Fibroblast of gingiva (primary cell): ENCODE results near the gene SERPINB7.
"Not testable (repeated sequence)": the region's sequence is repeated elsewhere in the genome, so short reads cannot be mapped to it uniquely, and the experiment has no call there.

Experiments used
- DNase-seq: peaks from one replicate; pipeline ENCODE4 v3.0.0-alpha.2; 2011; ENCODE audit warnings: low read depth

SERPINB7 gene

GRCh38 chr18:63775166-63775730, at the start of gene SERPINB7:
TSS of gene SERPINB7 (plus strand) at chr18:63775418. CDS start at chr18:63782373, 6,955 bp downstream.
- peak; percentile 54 for DNase-seq

DNA sequence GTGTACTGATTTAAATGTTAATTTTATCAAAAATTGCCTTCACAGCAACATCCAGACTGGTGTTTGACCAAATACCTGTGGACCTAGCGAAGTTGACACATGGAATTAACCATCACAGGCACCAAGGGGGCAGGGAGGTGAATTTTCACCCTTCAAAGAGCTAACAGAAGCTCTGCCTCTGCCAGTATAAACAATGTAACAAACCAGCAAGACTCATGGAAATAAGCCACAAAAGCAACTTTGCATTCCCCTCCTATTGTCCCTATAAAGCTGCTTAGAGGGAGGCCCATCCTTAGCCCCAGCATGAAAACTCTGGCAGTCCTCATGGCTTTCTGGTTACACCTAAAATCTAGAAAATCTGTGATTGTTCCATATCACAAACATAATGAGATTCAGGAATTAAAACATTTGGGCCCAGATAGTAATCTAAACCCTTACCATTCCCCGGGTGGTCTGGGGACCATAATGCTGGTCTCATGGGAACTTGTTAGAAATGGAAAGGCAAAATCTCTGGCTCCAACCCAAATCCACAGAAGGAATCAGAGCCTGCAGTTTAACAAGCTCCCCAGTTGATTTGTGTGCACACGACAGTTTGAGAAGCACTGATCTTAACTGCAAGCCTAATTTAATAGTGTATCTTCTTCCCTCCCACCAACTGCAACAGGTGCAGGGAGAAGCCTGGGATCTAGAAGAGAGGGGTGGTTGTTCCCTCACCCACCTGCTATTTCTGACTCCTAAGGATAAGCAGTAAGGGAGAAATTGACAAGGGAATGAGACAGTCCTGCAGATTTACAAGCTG, 49.3 kb upstream of the SERPINB7 start:
- DNase-seq = no peak

GRCh38 chr18:63730773-63731172, 44.4 kb upstream of the SERPINB7 start:
- no peak for DNase-seq

DNA sequence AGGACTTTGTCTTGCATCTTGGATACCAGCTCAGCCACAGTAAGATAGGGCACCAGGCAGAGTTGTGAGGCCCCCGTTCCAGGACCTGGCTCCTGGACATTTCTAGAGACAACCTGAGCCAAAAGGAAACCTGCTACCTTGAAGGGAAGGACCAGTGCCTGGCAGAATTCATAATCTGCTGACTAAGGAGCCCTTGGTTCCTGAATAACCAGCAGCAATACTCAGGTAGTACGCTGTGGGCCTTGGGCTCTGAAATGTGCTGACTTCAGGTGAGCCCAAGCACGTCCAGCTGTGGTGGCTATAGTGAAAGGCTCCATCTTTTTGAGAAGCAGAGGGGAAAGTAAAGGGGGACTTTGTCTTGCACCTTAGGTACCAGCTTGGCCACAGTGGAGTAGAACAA, 44.0 kb upstream of the SERPINB7 start:
- DNase-seq = no peak

DNA sequence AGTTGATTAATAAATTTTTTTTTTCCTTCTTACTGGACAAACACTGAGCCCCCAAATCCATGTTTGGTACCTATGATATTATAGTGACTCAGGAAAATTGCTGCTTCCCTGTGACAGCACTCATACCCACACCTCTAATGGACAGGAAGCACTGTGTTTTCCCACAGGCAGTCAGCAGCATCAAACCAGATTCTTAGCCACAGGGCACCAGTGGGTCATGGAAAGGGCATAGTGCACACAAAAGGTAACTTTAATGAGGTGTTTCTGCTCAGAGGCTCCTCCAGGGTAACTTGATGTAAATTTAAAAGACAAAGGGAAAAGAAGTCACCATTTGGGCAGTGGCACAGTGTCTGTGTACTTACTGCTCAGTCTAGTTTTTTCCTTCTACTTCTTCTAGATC, 38.3 kb upstream of the SERPINB7 start:
- no peak for DNase-seq

GRCh38 chr18:63741769-63742168, 33.4 kb upstream of the SERPINB7 start:
- peak; percentile 16 for DNase-seq

DNA sequence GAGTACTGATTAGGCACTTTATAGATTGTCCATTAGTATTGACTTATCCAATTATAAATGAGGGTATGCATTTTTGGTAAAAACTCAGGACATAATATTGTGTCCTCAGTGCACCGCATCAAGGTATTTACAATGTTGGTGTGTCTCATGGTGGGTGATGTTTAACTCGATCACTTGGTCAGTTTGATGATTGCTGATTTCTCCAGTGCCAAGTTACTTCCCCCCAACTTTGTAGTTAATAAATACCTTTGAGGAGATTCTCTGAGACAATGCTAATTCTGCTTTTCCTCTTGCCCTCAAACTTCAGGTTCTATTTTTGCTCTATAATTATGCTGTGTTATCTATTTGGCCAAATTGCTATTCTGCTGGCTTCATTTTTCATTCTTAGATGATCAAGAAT, 28.2 kb upstream of the SERPINB7 start:
- no peak for DNase-seq

- no peak for DNase-seq
Observed at GRCh38 chr18:63749489-63749888, 25.7 kb upstream of the SERPINB7 start.

DNA sequence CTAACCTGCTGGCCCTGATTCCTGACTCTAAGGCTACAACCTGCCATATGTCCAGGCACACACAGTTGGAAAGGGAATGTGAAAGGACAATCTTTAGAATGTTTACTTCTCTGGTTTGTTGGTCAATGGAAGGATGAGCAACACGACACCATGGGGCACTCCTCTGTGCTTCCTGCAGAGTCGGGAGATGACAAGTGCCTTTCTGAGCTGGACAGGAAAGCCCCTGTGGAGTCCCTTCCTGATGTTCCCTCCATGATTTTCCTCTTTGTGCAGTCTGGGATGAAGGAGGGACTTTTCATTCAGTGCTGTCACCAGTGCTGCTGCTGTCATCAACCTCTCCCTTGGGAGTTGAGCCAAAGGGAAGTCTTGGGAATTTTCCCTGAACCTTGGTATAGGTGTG, 22.6 kb upstream of the SERPINB7 start:
- no peak for DNase-seq

GRCh38 chr18:63753676-63754075, 21.5 kb upstream of the SERPINB7 start:
- no peak for DNase-seq

GRCh38 chr18:63757541-63757940, 17.7 kb upstream of the SERPINB7 start:
- peak; percentile 78 for DNase-seq

DNA sequence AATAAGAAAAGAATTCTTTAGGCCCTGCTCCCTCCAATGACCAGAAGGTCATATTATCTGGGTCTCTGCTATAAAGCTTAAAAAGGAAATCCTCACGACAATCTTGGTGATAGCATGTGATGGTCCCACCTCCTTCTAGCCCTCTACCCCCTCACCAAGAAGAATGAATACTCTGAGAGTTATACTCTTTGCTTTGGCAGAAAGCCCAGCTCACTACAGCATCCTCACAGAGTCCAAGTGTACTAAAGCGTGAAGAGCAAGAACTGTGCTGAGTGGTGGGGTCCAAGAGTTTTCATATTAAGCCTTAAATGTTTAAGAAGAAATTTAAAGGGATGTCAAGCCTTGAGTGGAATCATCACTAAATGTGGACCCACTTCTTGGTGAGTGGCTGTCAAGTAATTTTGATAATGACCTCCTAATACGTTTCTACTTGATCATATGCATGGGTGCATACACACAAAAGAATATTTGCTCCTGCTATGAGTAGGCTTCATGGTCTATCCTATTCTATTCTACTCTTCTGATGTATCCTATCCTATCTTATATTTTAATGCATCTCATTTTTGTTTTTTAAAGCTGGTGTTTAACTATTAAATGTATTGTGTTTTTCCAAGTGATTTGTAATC, 16.5 kb upstream of the SERPINB7 start:
- no peak for DNase-seq

DNA sequence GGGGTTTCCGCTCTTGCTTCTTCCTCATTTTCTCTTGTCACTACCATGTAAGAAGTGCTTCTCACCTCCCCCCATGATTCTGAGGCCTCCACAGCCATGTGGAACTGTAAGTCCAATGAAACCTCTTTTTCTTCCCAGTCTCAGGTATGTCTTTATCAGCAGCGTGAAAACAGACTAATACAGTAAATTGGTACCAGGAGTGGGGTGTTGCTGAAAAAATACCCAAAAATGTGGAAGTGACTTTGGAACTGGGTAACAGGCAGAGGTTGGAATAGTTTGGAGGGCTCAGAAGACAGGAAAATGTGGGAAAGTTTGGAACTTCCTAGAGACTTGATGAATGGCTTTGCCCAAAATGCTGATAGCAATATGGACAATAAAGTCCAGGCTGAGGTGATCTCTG, 15.4 kb upstream of the SERPINB7 start:
- DNase-seq = not testable (repeated sequence)

- peak; percentile 77 for DNase-seq
Observed at GRCh38 chr18:63762518-63762917, 12.7 kb upstream of the SERPINB7 start.

DNA sequence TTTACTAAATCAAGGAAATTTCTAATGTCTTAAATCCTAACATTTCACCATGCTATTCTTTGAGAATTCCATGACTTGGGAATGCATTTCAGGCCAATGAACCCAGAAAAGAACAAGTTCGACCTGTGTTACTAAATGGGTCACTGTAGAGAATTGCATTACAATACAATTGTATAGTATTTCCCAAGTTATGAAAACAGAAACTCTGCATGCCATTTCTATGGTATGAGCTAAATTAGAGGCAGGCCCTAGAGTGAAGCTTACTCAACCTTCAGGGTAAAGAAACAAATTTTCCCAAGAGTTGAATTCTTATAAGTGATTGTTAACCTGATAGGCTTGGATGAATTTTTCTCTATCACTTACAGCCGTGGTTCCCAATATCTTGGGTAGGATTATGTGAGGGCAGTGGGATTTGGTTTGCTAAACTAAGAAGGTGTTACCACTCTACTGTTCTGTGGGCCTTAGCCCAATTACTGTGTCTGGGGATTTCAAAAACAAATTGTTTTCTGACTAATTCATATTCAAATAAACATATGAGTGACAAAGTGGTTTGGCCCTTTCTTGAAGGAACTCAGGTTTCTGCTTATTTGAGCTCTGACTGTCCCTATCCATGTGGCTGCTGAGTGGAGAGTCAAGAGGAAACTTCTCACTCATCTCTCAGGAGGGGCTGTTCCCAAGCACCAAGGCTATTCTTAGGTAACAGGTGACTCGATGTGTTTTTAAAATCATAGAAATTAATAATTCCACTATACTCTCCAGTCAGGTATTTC, 11.2 kb upstream of the SERPINB7 start:
- peak; percentile 78 for DNase-seq

DNA sequence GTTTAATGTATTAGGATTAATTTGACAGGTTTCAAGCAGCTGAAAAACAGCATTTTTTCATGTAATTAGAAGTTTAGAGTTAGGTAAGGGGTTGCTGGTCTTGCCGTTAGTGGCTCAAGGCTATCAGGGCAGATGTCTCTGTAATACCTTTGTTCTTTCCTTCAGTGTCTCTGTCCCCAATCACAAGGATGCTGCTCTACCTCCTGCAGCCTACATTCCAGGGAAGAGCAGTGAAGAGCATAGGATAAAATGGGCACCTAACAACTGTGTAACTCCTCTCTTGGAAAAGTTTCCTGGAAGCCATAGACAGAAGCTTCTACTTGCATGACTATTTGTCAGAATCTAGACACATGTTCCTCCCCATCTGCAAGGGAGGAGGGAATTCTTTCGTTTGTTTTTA, 9.4 kb upstream of the SERPINB7 start:
- no peak for DNase-seq

DNA sequence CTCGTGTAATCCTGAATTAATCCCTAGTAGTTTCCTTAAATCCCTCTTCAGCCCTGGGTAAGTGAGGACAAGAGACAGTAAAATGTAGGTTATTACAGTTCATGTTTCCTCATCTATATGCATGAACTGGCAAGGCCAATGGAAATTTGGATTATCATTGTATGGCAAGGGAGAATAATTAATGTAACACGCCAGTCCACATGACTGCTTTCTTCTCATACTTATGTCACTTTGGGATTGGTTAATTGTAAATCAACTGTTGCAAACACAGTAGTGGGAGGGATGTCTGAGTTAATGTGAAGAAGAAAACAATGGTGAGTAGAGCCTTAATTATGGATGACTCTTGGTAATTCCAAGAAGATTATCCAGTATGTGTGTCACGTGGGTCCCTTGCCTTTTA, 1.7 kb upstream of the SERPINB7 start:
- DNase-seq = no peak

- DNase-seq = no peak
Observed at GRCh38 chr18:63774511-63774910, 707 bp upstream of the SERPINB7 start.

- no peak for DNase-seq
Observed at GRCh38 chr18:63779386-63779785, 4.2 kb downstream of the SERPINB7 start.

DNA sequence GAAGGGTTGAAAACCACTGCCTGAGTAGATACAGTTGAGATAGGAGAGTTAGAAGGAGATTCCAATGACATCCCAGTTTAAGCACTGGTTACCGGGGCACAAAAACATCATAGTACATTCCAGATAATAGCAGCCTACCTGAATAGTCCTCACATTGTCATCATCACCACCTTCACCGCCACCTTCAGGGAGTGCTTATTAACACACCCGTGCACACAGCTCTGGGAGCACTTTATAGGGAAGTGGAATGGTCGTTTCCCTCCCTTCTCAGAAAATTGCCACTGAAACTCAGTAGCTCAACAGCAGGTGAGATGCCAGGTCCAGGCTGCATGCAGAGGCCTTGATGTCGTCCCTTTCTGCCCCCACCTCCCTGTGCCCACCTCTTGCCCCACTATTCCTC, 8.2 kb downstream of the SERPINB7 start:
- DNase-seq = no peak

DNA sequence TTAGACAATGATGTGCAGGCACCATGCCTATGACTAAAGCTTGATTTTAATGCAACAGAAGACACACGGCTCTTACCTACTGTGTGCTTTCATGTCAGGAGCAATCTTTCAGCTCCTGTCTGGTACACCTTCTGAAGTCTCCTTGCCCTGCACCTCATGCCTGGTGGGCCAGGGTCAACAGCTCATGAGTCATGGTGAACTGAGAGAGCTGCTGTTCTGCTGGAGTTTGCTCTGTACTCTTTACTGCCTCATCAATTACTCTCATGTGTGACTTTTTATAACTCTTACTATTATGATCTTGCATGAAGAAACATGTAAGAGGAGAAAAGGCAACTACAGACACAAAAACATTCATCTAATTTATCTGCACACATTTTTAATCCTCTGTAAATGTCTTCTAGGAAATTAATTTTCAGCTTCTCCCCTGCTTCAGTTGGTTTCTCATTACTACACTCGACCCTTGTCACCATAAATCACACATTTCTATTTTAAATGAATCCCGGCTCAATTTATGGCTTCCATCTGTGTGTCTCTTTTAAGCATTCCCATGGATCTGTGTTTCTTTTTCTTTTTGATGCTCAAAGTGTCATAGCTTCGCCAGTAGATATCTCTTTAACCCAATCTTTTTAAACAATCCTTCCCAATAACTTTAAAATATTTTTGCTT, 9.7 kb downstream of the SERPINB7 start:
- no peak for DNase-seq

- no peak for DNase-seq
Observed at GRCh38 chr18:63787673-63788072, 12.5 kb downstream of the SERPINB7 start.
